HG03097 (cell line): Measurements from ENCODE around the gene MAP7D1.
A peak's percentile ranks its signal among the peaks of the same experiment; 100 is the strongest.
"Not testable (repeated sequence)": the region's sequence is repeated elsewhere in the genome, so short reads cannot be mapped to it uniquely, and the experiment has no call there.

Experiments used
- ATAC-seq: cut with Tn5 transposase; IDR thresholded peaks from one replicate; pipeline ENCODE4 v1.9.1; 2021; ENCODE audit not compliant: unreplicated experiment, low FRiP score

The MAP7D1 gene

DNA sequence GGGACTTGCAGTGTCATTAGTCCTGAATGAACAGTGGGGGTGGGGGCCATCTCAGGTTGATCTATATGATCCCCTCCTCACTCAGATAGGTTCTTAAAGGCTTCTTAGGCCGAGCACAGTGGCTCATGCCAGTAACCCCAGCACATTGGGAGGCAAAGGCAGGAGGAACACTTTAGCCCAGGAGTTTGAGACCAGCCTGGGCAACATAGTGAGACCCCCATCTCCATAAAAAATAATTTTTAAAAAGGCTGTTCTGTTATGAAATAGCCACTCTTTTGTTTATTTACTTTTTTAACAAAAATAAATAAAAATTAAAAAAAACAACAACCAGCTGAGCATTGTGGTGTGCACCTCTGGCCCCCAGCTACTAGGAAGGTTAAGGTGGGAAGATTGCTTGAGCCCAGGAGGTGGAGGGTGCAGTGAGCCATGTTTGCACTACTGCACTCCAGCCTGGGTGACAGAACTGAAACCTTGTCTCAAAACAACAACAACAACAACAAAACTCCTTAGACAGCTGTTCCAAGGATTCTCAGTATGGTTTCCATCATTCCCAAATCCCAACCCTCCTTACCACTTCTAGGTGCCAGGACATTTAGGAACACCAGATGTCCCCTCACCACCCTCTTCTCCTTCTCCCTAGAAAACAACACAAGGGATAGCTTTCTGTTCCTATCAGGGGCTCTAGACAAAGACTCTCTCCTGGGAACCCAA is 4.7 kb upstream of the MAP7D1 start:
- no peak for ATAC-seq

DNA sequence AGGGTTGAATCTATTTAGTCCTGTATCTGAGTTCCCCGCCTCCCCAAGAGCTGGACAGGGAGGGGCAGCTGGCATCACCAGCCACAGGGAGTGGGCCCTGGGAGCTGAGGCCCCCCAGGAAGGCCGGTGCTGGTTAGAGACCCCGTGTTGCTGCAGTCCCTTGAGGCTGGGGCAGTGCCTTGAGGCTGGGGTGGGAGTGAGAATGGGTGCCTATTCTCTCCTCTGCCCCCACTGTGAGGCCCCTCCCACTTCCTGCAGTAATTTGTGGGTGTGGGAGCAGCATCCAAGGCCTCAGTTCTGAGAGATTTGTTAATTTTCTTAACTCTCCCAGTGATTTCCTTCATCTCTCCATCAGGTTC is 4.1 kb upstream of the MAP7D1 start:
- no peak for ATAC-seq

DNA sequence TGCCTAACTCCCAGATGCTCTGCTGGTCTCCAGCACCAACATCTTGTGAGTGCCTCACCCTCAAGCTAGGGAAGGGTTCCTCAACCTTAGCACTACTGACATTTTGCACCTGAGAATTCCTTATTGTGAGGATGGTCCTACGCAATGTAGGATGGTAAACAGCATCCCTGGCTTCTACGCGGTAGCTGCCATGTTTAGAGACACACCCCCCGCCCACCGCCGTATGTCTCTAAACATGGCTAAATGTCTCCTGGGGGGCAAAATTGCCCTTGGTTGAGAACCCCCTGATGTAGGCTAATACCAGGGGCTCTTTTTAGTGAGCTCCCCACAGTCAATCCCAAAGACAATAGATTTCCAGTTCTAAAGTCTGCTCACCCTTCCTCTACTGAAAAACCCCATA is 2.5 kb upstream of the MAP7D1 start:
- no peak for ATAC-seq

DNA sequence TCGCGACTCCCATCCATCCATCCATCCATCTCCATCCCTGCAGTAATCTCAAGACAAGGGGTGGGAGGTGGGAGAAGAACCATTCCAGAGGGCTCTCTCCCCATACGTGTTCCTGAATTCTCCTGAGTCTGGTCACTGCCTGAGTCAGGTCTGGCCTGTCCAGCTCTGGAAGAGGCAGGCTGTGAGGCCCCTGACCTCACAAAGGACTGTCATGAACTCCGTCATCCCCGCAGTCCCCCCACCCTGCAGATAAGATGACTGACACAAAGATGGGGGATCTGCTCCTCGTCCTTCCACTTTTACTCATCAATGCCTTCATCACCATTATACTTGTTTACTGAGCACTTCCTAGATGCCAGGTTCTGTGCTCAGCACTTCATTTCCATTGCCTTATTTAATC is 1.6 kb upstream of the MAP7D1 start:
- ATAC-seq = no peak

DNA sequence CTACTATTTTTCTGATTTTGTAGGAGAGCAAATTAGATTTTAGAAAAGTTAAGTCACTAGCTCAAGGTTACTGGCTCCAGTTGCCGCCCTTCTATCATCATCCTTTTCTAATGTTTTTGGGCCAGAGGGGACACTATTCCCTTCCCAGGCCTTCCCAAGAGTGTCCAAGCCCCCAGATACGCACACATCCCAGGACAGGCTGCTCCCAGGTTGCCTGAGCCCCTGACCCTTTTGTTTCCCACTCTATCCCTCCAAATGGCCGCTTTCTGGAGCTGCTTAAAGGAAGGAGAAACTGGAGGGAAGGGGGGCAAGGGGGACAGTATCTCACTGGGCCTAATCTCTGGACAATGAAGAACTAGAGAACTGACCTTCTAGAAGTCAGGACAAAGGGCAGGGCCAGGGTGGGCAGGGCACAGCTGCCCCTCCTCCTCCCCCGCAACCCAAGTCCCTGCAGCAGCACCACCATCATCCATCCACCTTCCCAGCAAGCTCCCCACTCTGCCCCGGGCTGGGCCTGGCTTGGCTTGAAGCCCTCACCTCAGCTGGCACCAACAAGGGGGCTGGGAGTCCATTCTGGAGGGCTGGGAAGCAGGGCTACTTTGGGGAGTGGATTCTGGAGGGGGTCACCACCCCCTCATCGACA is 1.1 kb upstream of the MAP7D1 start:
- no peak for ATAC-seq

DNA sequence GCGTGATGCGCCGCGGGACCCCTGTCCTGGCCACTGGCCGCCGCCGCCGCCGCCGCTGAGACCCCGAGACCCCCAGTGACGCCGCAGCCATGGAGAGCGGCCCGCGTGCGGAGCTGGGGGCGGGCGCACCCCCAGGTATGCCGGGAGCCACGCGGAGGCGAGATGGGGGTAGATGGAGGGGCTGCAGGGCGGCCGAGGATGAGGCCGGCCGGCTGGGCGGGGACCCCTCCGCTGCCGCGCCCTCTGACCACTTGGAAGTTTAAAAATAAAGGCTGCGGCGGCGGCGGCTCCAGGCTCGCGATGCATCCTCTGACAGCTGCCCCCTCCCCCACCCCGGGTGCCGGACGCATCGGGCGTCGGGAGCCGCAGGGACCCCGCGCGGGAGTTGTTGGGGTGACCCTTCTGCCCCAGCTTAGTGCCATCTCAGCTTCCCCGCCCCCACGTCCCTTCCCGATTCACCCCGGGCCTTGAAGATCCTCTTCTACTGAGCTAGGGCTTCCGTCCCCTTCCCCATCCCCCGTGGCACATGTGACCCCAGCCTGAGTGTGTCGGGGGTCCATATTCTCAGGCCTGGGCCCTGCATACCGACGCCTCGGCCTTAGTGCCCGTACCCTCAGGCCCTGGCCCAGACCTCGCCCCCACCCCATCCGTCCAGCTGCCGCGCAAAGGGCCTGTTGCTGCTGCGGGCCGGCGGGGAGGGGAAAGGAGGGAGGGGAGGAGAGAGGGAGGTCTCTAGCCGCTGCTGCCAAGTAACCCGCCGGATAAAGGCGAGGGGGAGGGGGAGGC is 562 bp downstream of the MAP7D1 start:
- ATAC-seq = peak; percentile 2

DNA sequence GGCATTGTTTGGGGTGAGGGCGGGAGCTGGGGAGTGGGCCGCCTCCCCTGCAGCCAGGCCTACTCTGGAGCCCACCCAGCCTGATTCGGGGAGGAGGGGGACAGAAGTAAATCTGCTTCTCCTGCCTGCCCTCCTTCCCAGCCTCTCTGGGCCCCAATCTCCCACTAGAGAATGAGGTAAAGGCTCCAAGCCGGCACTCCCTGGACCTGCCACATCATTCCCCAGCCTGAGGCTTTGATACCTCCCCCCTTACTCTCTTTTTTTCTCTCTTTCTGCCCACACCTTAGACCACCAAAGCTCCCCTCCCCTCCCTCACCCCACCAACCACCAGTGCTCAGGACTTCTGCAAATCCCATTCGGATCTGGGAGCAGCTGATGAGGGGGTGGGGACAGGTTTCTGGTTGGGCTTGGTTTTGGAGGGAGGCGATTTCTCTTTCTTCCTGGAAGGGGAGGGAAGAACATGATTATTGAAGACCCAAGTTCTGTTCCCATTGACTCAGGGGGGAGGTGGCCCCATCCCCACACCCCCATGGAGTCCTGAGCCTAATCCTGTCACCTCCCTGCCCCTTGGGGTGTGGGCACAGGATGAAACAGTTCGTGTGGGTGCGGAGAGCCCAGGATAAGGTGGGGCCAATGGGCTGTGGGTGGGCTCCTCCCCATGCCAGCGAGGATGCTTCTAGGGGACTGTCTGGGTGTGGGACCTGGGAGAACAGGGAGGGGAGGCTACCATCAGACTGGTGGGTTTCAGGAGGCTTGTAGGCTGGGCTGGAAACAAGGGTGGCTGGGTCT is 1.3 kb downstream of the MAP7D1 start:
- ATAC-seq = no peak

DNA sequence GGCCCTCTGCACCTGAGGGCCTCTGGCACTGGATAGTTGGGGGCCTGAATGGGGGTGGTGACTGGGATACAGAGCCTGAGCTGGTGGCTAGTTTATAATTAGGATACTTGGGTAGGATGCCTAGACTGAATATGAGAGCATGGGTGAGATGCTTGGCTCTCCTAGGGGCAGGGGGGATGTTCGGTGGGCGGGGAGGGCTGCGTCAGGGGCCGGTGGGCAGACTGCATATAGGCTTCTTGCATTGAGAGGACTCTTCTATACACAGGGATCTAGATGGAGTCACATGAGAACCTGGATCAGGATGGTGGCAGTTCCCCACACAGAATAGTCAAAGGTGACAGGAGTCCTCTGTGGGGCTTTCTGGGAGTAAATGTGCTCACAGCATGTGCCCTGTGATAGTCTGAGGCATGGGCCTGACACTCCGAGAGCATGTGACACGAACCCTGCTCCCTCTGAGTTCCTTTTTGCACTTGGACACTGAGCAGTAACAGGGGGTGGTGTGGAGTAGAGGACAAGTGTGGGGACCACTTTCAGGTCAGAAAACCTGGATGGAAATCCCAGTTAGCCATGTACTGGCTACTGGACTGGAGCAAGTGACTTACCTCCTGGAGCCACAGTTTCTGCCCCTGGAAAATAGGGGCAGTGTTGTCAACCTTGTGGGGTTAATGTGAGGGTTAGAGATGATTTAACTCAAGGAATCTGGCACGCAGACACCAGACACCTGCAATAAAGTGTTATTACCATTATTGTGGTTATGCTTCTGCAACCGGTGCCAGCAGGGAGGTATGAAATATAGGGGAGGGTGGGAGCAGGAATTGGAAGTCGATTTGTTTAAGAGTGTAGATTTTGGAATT is 2.2 kb downstream of the MAP7D1 start:
- ATAC-seq = no peak

DNA sequence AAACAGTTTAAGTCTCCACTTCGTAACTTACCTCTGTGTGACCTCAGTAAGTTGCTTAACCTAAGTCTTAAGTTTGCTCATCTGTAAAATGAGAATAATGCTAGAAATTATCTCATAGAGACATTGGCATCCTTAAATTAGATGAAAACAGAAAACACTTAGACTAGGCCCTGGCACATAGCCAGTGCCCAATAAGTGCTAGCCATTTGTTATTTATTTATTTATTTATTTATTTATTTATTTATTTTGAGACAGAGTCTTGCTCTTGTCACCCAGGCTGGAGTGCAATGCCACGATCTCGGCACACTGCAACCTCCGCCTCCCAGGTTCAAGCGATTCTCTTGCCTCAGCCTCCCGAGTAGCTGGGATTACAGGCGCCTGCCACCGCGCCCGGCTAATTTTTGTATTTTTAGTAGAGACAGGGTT is 2.9 kb downstream of the MAP7D1 start:
- not testable (repeated sequence) for ATAC-seq

DNA sequence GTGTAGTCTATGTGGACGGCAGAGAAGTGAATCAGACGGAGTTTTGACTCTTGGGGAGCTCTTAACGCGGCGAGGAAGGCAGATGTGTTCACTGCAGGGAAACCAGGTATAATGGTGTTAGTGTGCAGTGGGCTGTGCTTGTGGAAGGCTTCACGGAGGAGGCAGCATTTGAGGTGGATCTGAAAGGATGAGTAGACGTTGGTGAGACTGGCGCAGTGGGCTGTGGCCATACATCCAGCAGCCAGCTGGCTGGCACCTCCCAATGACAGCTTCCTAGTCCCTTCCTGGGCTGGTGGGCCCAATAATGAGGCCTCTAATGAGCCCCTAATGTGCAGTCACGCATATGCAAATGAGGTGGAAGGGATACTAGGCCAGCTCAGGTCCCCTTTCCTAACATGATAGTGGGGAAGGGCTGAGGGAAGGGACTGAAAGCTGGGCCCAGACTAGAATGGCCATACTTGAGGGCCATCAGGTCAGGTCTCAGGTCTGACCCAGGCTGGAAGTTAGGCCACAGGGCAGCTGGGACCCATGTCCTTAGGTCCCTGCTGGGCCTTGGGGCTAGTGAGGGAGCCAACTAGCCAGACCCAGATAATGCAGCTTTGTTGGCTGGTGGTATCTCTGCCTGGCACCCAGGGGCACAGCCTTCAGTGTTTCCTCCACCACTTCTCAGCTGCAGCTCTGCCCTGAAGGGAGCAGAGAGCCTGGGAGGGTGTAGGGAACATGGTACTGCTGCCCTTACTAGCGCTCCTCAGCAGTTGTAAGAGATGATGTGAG is 3.8 kb downstream of the MAP7D1 start:
- no peak for ATAC-seq

DNA sequence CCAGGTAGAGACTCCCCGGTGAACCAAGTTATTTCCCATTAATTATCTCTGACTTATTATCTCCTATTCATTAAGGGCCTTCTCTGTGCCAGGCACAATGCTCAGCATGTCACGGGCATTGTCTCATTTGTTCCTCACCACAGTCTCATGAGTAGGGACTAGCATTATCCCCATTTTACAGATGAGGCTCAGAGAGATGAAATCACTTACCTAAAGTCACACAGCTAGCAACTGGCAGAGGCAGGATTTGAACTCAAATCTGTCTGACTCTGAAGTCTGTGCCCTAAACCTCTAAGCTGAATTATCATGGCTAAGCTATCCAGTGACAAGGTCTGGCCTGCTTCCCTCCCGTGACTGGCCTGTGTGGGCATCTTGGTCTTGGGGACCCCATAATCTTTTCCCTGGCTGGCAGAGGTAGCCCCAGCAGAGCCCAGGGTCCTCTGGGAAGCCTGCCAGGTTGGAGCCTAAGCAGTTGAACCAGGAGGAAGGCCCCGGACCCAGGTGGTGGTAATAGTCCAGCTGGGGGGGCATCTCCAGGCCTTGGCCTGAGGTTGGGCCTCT is 4.5 kb downstream of the MAP7D1 start:
- no peak for ATAC-seq

DNA sequence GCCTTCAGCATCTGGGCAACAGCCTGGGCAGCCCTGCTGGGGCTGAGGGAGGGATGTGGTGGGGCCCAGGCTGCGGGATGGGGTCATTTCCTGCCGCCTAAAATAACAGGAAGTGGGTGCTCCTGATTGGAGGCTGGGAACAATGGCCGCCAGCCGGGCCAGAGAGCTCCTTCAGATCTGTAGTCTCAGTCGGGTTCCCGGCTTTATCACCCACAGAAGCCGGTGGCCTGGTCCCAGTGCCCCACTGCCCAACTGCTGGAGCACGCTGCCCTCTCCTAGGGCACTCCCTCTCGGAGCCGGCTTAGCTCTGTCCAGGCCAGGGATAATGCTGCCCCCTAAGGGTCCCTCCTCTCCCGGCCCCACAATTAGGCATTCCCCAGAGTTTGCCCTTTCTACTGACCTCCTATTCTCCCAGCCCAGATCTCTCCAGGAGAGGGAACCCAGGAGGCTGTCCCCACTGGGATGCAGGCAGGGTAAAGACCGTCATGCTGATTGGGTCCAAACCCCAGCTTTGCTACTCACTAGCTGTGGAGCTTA is 5.1 kb downstream of the MAP7D1 start:
- no peak for ATAC-seq

DNA sequence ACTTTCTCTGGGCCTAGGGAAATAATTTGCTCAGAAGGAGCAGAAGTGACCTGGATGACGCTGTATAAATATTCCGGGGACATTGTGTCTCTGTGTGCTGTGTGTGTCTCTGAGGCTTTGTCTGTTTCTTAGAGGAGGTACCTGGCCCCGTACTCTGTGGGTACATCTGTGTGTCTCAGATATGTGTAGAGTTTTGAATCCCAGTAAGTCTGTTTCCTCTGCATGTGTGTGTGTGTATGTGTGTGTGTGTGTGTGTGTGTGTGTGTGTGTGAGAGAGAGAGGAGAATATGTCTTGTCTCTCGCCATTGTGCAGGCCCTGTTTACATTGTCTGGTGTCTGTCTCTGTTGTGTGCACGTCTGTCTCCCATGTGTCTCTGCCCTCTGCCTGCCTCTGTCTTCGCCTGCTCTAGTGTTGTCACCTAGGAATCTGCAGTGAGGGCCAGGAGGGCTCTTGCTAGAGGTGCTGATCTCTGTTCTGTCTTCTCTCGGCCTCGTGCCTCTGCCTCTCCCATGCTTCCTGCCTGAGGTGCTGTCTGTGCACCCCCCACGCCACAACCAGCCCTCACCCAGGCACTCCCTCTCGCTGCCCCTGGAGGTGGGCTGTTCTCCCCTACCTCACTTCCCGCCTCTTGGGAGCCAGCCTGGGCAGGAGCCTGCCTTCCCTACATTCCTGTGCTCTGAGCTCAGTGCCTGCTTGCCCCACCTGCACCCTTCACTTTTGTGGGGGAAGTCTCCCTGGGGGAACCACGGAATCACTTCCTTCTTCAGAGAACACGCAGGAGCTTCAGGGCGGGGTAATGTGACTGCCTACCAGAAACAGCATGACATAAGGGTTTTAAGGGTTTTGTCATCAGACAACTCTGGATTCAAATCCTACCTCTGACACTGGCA is 5.9 kb downstream of the MAP7D1 start:
- no peak for ATAC-seq

DNA sequence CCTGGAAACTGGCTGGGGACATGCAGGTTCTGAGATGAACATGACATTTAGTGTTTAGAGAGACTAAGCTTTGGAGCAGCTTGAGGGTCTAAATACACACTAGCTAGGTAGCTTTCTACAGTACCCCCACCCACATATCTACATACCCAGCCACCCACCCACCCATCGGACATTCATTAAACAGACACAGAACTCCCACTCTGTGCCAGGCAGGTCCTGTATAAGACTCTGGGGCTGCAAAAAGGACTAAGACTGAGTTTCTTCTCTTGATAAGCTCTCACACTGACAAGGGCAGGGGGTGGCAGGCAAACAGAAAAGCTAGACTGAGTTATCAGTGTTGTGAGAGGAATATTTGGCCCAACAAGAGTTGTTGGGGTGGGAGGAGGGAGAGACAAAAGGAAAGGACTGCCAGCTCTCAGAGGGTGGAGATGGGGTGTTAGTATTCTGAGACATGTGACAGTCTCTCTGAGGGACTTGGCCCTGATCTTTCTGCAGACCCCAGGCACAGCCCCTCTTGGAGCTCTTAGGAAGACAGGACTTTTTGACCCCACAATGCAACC is 6.8 kb downstream of the MAP7D1 start:
- ATAC-seq = no peak

DNA sequence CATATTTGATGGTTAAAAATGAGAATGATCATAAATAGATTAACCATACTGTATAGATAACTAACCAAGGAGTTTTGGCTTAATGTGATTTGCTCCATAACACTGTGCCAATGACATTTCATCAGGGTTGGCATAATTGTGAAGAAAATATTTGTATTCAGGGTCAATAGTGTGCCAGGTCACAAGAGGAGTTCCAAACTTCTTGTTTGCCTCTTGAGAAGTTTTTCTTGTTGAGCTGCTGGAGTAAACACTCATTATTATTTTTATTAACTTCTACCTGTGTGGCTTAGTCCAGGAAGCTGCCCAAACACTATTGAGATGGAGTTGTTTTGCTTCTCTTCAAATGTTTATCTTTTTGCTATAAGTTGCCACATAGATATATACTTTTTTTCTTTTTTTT is 7.5 kb downstream of the MAP7D1 start:
- no peak for ATAC-seq

DNA sequence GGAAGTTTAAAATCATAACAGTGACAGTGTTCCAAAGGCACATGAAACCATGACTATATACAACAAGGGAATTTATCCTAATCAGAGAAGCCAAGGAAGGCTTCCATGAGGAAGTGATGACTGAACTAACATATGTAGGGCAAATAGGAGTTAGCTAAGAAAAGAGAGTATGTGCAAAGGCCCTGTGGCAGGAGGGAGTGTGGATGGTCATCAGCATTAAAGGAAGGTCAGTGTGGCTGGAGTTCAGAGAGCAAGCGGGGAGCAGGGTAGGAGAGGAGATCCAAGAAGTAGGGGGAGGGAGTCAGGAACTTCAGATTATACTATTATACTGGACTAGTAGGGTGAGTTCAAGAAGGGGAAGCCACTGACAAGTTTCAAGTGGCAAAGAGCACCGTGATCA is 8.4 kb downstream of the MAP7D1 start:
- ATAC-seq = no peak

DNA sequence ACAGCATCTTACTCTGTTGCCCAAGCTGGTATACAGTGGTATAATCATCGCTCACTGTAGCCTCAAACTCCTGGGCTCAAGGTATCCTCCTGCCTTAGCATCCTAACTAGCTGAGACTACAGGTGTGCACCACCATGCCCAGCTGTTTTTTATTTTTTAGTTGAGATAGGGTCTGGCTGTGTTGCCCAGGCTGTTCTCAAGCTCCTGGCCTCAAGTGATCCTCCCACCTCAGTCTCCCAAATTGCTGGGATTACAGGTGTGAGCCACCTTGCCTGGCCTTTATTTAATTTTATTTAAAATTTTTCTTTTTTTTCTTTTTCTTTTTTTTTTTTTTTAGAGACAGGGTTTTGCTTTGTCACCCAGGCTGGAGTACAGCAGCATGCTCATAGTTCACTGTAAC is 9.2 kb downstream of the MAP7D1 start:
- no peak for ATAC-seq

DNA sequence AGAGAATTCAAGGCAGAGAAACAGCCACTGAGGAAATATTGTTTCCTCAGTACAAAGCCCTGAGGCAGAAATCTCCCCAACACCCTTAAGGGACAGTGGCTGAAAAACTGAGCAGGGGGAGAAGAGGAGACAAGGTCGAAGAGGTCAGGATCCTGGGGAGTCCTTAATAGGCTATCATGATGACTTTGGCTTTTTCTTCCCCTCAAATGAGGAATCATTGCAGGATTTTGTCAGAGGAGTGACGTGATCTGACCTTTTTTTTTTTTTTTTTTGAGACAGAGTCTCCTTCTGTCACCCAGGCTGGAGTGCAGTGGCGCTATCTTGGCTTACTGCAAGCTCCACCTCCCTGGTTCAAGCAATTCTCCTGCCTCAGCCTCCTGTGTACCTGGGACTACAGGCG is 10.2 kb downstream of the MAP7D1 start:
- ATAC-seq = no peak
